Coronary artery (tissue), 2 donors: Measurements from ENCODE around the gene OTC.

Experiments
- DNase-seq: peaks from one replicate; pipeline ENCODE4 v3.0.0-alpha.2; 2017; ENCODE audit warnings: low spot score
- H3K27ac ChIP-seq, 2 donors: fragments of 200-600 bp; sonication (generic); one replicate each; pipeline ENCODE4 v1.5.1; 2016 to 2019
- H3K4me3 ChIP-seq: fragments of 200-600 bp; sonication (generic); 2 replicates; pipeline ENCODE4 v1.5.1; 2016; ENCODE audit warnings: mild to moderate bottlenecking, moderate library complexity
- CTCF ChIP-seq: fragments of 200-600 bp; sonication (generic); IDR thresholded peaks from one replicate; pipeline ENCODE4 v1.5.1; 2019; ENCODE audit warnings: antibody characterized with exemption

The OTC gene

GRCh38 chrX:38351346-38351745 is 1.1 kb upstream of the OTC start:
- H3K4me3 ChIP-seq: no peak overlapping the region
- DNase-seq: no peak
- H3K27ac ChIP-seq: no peak overlapping the region
- no peak for TF ChIP-seq CTCF

- DNase-seq: no peak
- TF ChIP-seq CTCF: no peak
- Histone ChIP-seq H3K27ac (no peak overlapping the region), H3K4me3 (no peak overlapping the region)
Measured at GRCh38 chrX:38356401-38356800, 4.0 kb downstream of the OTC start.

DNA sequence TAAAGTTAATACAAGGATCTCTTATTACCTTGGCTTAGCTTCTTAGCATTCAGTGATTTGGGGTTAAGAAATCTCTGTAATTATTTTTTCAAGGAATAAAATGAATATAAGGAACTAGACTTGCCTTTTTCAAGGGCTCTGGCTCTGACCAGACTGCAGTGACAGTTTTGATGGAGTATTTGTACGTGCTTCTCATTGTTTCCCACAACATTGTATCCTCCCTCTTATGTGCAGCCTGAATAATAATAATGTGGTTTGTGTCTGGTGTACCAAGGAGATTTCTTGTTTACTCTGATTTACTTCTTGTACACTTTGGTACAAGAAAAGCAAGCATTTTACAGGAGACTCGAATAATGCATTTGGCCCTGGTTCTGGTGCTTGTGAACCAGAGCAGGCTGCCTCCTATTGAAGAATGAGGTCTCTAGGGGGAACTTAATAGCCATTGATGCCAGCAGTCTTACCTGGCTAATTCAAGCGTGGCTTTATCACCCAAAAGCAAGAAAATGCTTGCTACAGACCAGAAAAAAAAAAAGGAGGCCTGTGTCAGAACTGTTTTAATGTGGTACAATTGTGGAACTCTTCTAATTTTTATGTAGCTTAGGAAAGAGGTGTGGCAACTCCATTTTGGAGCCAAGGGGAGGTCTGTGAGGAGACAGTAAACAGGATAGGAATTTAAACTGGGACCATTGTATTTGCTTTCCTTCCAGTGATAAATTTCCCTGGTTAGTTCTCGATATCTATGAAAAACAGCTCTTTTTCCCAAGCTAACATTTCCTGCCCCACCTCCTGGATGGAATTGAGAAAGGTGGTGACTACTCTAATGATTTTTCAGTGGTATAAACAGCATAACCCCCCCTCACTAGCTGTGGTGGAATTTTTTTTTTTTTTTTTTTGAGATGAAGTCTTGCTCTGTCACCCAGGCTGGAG is 5.6 kb downstream of the OTC start:
- no peak overlapping the region for H3K27ac ChIP-seq

DNA sequence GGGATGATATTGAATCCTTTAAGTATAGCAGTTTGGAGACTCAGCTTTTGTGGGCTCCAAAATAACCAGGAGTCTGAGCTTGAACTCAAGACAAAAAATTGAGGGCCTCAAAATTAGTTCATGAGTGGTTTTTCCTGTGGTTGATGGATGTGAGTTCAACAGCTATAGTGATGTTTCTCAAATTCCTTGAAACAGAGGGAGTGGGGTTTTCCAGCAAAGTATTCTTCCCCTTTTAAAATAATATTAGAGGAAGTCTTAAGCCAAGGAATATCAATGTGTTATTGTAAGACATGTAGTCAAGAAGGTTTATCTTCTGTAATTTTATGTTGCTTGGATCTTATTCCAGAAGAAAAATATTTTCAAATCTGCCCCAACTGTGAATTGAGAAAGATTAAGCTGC is 10.6 kb downstream of the OTC start:
- H3K27ac ChIP-seq: no peak overlapping the region
- no peak overlapping the region for H3K4me3 ChIP-seq
- no peak for DNase-seq
- no peak for TF ChIP-seq CTCF

More for the DNA sequence above, 5.6 kb downstream of the OTC start:
- no peak for TF ChIP-seq CTCF
- no peak for DNase-seq
- H3K4me3 ChIP-seq: no peak overlapping the region

- Histone ChIP-seq H3K4me3 (no peak overlapping the region), H3K27ac (no peak overlapping the region)
- DNase-seq: no peak
- TF ChIP-seq CTCF: no peak
Measured at GRCh38 chrX:38365954-38366353, 13.6 kb downstream of the OTC start.

DNA sequence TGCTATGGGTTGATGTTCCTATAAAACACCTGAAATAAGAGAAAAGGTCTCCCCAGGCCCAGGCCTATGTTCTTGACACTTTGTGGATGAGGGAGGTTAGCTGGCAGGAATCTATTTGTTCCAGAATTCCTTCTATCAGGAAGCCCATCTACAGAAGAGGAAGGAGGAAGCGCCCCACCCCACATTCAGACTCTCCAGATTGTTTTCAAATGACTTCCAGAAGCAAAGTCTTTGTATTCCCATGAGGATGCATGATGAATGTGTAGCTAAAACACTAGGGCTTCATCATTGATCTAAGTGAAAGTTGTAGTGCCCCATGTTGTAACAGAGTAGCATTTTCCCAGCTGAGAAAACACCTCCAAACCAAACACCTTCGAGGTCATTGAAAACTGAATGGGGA is 16.4 kb downstream of the OTC start:
- TF ChIP-seq CTCF: no peak
- Histone ChIP-seq H3K27ac (no peak overlapping the region), H3K4me3 (no peak overlapping the region)
- no peak for DNase-seq

- no peak for TF ChIP-seq CTCF
- H3K27ac ChIP-seq: no peak overlapping the region
- DNase-seq: no peak
- no peak overlapping the region for H3K4me3 ChIP-seq
Measured at GRCh38 chrX:38371641-38372040, 19.2 kb downstream of the OTC start.
